ENCODE measurements around the gene SULT2B1. TPM values are rescaled to one million over a fixed set of nuclear protein-coding genes. Genes with fewer than 3 reads are reported as not detected.
A peak's percentile ranks its signal among the peaks of the same experiment; 100 is the strongest.

The SULT2B1 gene
- total RNA-seq, 1 donor from 2014 or later, result not detected

GRCh38 chr19:48637948-48638830, 86.2 kb downstream of the SULT2B1 start:
- Mint-ChIP-seq H3K4me3 (peak overlapping the region; percentile 93), H3K27me3 (no peaks in the 10 kb centered on the region), H3K27ac (peak overlapping the region; percentile 99), H3K9me3 (no peaks in the 10 kb centered on the region), H3K36me3 (ENCODE audit: low read depth) (peaks cover 9% of the 10 kb centered on the region), H3K4me1 (peaks cover 61% of the 10 kb centered on the region)
- DNase-seq (peak; percentile 66), ATAC-seq (ENCODE audit: low read depth) (peak; percentile 36)
- POLR2A ChIA-PET, result interaction anchor here (0.5 to 4.8 kb wide), 30 partner anchors 7 to 1282 kb away, joined by 3 to 67 read pairs (median 5); partner anchors contain the start of genes CA11, CARD8, EMP3 and MED25
- TF ChIP-seq CTCF (IDR thresholded peaks at IDR 0.05), result no peak
- intact Hi-C loops (cut with micrococcal nuclease), result loop anchor here (1.0 to 10.0 kb wide), 14 partner anchors 8 to 1239 kb away; partner anchors contain the start of genes AKT1S1, BCAT2, C19orf73 and CA11
- CTCF ChIA-PET, result interaction anchor here (0.6 to 1.2 kb wide), 2 partner anchors 8 to 148 kb away, joined by 3 to 4 read pairs; partner anchors contain the start of gene CA11

GRCh38 chr19:48638831-48639381, 86.9 kb downstream of the SULT2B1 start:
- Mint-ChIP-seq H3K9me3 (no peaks in the 10 kb centered on the region), H3K4me1 (peaks cover 53% of the 10 kb centered on the region), H3K27ac (peak overlapping the region; percentile 99), H3K4me3 (peak overlapping the region; percentile 93), H3K27me3 (no peaks in the 10 kb centered on the region), H3K36me3 (ENCODE audit: low read depth) (peaks cover 6% of the 10 kb centered on the region)
- POLR2A ChIA-PET, result interaction anchor here (4.8 kb wide), 2 partner anchors 15 to 19 kb away, joined by 53 to 67 read pairs; partner anchors contain the start of genes RPL18 and SPHK2
- ATAC-seq (ENCODE audit: low read depth), result no peak
- DNase-seq, result no peak
- TF ChIP-seq CTCF (IDR thresholded peaks at IDR 0.05), result no peak
- CTCF ChIA-PET, result no interaction called here
- intact Hi-C loops (cut with micrococcal nuclease), result loop anchor here (1.0 to 10.0 kb wide), 10 partner anchors 7 to 1238 kb away; partner anchors contain the start of genes AKT1S1, BCAT2, C19orf73 and CA11

GRCh38 chr19:48639483-48640375, 87.8 kb downstream of the SULT2B1 start:
- no peak for TF ChIP-seq CTCF (IDR thresholded peaks at IDR 0.05)
- ATAC-seq (ENCODE audit: low read depth) (no peak), DNase-seq (no peak)
- Mint-ChIP-seq H3K4me3 (peak overlapping the region; percentile 7), H3K9me3 (no peaks in the 10 kb centered on the region), H3K4me1 (peaks cover 50% of the 10 kb centered on the region), H3K27me3 (no peaks in the 10 kb centered on the region), H3K36me3 (ENCODE audit: low read depth) (peaks cover 6% of the 10 kb centered on the region), H3K27ac (peak overlapping the region; percentile 68)
- intact Hi-C loops (cut with micrococcal nuclease), result loop anchor here (2.0 to 10.0 kb wide), 7 partner anchors 99 to 1237 kb away; partner anchors contain the start of genes AKT1S1, C19orf73, LIN7B and PPFIA3
- ChIA-PET POLR2A (interaction anchor here (0.7 to 4.8 kb wide), 4 partner anchors 16 to 528 kb away, joined by 4 to 67 read pairs (median 28); partner anchors contain the start of genes RPL18 and SPHK2), CTCF (no interaction called here)

- CTCF ChIA-PET, result no interaction called here
- POLR2A ChIA-PET, result interaction anchor here (0.6 to 0.8 kb wide), 3 partner anchors 18 to 384 kb away, joined by 3 to 14 read pairs (median 5); no protein-coding TSS in a partner anchor
- H3K4me1 Mint-ChIP-seq, result peaks cover 46% of the 10 kb centered on the region
- H3K4me3 Mint-ChIP-seq, result no peak overlapping the region
- no peak for TF ChIP-seq CTCF (IDR thresholded peaks at IDR 0.05)
- DNase-seq (no peak), ATAC-seq (ENCODE audit: low read depth) (no peak)
- H3K9me3 Mint-ChIP-seq, result no peaks in the 10 kb centered on the region
- peaks cover 5% of the 10 kb centered on the region for H3K36me3 Mint-ChIP-seq (ENCODE audit: low read depth)
- H3K27ac Mint-ChIP-seq, result peak overlapping the region; percentile 27
- H3K27me3 Mint-ChIP-seq, result no peaks in the 10 kb centered on the region
- intact Hi-C loops (cut with micrococcal nuclease), result no loop called here
Measured at GRCh38 chr19:48641850-48642249, 89.9 kb downstream of the SULT2B1 start.
